PC-9 (cell line): Measurements from ENCODE around the gene CBLB.
"Not testable (repeated sequence)": the region's sequence is repeated elsewhere in the genome, so short reads cannot be mapped to it uniquely, and the experiment has no call there.

Experiments used
- CTCF ChIP-seq: fragments of 200-600 bp; sonication (generic); conservative IDR thresholded peaks from 2 replicates; pipeline ENCODE4 v1.6.1; 2017; ENCODE audit warnings: mixed run types, antibody characterized with exemption, mild to moderate bottlenecking, moderate library complexity
- EZH2 ChIP-seq: fragments of 200-600 bp; sonication (generic); IDR thresholded peaks from 2 replicates; pipeline ENCODE4 v1.8.0; 2017; ENCODE audit warnings: antibody characterized with exemption, low read depth

GRCh38 chr3:105727036-105727435, 141.8 kb downstream of the CBLB start:
- TF ChIP-seq CTCF, EZH2: not testable (repeated sequence)
